GM10266 (cell line): ENCODE results near the gene FBXW4.

Experiments used
- DNase-seq: peaks from one replicate; pipeline ENCODE4 v3.0.0; 2012; ENCODE audit errors: extremely low spot score
- CTCF ChIP-seq: IDR thresholded peaks from 2 replicates; pipeline ENCODE4 v1.5.1; 2012; ENCODE audit warnings: mild to moderate bottlenecking, low read depth; ENCODE audit not compliant: control insufficient read depth, insufficient read depth; ENCODE audit errors: missing control alignments

FBXW4 gene

GRCh38 chr10:101672536-101672935 lies 22.4 kb downstream of the FBXW4 start:
- TF ChIP-seq CTCF = no peak
- no peak for DNase-seq

- DNase-seq = peak; percentile 18
- TF ChIP-seq CTCF = no peak
Observed at GRCh38 chr10:101671453-101671852, 23.5 kb downstream of the FBXW4 start.

GRCh38 chr10:101670635-101671034 lies 24.3 kb downstream of the FBXW4 start:
- peak; percentile 22 for DNase-seq

GRCh38 chr10:101669181-101669580 lies 25.8 kb downstream of the FBXW4 start:
- no peak for TF ChIP-seq CTCF
- no peak for DNase-seq

More at GRCh38 chr10:101670635-101671034, 24.3 kb downstream of the FBXW4 start:
- no peak for TF ChIP-seq CTCF

GRCh38 chr10:101668566-101668965 lies 26.4 kb downstream of the FBXW4 start:
- no peak for DNase-seq
- TF ChIP-seq CTCF = no peak

GRCh38 chr10:101666083-101666482 lies 28.9 kb downstream of the FBXW4 start:
- DNase-seq = no peak
- no peak for TF ChIP-seq CTCF

- no peak for TF ChIP-seq CTCF
- DNase-seq = no peak
Observed at GRCh38 chr10:101663097-101663496, 31.9 kb downstream of the FBXW4 start.
